HL-60 (cell line): ENCODE results near the gene IL23R.

Source experiments
- DNase-seq, 2 experiments: peaks; one replicate each; pipeline ENCODE4 v3.0.0-alpha.2; 2010 to 2020; ENCODE audit warnings: low read depth in 1 of 2, low spot score in 1 of 2
- H3K27ac ChIP-seq: fragments of 250-450 bp; sonication (Bioruptor Pico); replicated peaks from 2 replicates; pipeline ENCODE4 v1.5.1; 2020; ENCODE audit warnings: mild to moderate bottlenecking, moderate library complexity
- H3K27me3 ChIP-seq: fragments of 250-450 bp; sonication (Bioruptor Pico); 2 replicates; pipeline ENCODE4 v1.5.1; 2021; ENCODE audit warnings: mild to moderate bottlenecking, moderate library complexity; ENCODE audit not compliant: insufficient read depth, poor library complexity, severe bottlenecking
- H3K4me3 ChIP-seq: replicated peaks from 2 replicates; pipeline ENCODE4 v1.5.1; 2011; ENCODE audit warnings: mild to moderate bottlenecking, control low read depth, low read length; ENCODE audit not compliant: insufficient read depth
- GABPA ChIP-seq: IDR thresholded peaks from 2 replicates; pipeline ENCODE4 v1.6.1; 2012; ENCODE audit warnings: low read depth
- POLR2AphosphoS5 ChIP-seq: IDR thresholded peaks from 2 replicates; pipeline ENCODE4 v1.6.1; 2012; ENCODE audit warnings: low read depth
- SPI1 ChIP-seq: IDR thresholded peaks from 2 replicates; pipeline ENCODE4 v1.6.1; 2012; ENCODE audit warnings: low read depth, mild to moderate bottlenecking, borderline replicate concordance
- TF ChIP-seq, protein P1 (sequence below): IDR thresholded peaks from one replicate; pipeline ENCODE4 v1.5.1; 2011; ENCODE audit warnings: low read length, control low read depth, inconsistent platforms; ENCODE audit not compliant: insufficient read depth
- TF ChIP-seq, protein P2 (sequence below): IDR thresholded peaks from 2 replicates; pipeline ENCODE4 v1.6.1; 2012; ENCODE audit warnings: low read depth; ENCODE audit not compliant: insufficient replicate concordance

The IL23R gene

DNA sequence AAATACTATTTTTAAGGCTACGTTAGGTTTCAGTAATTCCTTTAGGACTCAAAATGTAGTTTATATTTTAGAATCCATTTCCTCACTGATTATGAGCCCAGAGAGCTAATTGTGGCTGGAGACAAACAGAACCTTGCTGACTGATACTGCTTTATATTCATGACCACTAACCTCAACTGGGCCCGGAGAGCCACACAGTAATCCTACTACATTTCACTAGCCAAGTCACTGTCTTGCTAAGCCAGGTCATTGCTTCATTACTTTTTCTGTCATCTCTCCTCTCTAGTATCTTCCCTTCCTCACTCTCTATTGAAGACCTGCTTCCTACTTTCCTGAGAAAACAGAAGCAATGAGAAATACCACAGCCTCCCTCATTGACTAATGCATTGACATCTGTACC lies 24.7 kb downstream of the IL23R start:
- no peak for TF ChIP-seq SPI1
- no peak for TF ChIP-seq GABPA
- no peak for TF ChIP-seq POLR2AphosphoS5
- TF ChIP-seq, protein P1, sequence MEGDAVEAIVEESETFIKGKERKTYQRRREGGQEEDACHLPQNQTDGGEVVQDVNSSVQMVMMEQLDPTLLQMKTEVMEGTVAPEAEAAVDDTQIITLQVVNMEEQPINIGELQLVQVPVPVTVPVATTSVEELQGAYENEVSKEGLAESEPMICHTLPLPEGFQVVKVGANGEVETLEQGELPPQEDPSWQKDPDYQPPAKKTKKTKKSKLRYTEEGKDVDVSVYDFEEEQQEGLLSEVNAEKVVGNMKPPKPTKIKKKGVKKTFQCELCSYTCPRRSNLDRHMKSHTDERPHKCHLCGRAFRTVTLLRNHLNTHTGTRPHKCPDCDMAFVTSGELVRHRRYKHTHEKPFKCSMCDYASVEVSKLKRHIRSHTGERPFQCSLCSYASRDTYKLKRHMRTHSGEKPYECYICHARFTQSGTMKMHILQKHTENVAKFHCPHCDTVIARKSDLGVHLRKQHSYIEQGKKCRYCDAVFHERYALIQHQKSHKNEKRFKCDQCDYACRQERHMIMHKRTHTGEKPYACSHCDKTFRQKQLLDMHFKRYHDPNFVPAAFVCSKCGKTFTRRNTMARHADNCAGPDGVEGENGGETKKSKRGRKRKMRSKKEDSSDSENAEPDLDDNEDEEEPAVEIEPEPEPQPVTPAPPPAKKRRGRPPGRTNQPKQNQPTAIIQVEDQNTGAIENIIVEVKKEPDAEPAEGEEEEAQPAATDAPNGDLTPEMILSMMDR, result no peak
- TF ChIP-seq, protein P2, sequence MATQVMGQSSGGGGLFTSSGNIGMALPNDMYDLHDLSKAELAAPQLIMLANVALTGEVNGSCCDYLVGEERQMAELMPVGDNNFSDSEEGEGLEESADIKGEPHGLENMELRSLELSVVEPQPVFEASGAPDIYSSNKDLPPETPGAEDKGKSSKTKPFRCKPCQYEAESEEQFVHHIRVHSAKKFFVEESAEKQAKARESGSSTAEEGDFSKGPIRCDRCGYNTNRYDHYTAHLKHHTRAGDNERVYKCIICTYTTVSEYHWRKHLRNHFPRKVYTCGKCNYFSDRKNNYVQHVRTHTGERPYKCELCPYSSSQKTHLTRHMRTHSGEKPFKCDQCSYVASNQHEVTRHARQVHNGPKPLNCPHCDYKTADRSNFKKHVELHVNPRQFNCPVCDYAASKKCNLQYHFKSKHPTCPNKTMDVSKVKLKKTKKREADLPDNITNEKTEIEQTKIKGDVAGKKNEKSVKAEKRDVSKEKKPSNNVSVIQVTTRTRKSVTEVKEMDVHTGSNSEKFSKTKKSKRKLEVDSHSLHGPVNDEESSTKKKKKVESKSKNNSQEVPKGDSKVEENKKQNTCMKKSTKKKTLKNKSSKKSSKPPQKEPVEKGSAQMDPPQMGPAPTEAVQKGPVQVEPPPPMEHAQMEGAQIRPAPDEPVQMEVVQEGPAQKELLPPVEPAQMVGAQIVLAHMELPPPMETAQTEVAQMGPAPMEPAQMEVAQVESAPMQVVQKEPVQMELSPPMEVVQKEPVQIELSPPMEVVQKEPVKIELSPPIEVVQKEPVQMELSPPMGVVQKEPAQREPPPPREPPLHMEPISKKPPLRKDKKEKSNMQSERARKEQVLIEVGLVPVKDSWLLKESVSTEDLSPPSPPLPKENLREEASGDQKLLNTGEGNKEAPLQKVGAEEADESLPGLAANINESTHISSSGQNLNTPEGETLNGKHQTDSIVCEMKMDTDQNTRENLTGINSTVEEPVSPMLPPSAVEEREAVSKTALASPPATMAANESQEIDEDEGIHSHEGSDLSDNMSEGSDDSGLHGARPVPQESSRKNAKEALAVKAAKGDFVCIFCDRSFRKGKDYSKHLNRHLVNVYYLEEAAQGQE, result no peak
- Histone ChIP-seq H3K27ac (no peak overlapping the region), H3K27me3 (no peaks in the 10 kb centered on the region), H3K4me3 (no peak overlapping the region)
- no peak for DNase-seq

DNA sequence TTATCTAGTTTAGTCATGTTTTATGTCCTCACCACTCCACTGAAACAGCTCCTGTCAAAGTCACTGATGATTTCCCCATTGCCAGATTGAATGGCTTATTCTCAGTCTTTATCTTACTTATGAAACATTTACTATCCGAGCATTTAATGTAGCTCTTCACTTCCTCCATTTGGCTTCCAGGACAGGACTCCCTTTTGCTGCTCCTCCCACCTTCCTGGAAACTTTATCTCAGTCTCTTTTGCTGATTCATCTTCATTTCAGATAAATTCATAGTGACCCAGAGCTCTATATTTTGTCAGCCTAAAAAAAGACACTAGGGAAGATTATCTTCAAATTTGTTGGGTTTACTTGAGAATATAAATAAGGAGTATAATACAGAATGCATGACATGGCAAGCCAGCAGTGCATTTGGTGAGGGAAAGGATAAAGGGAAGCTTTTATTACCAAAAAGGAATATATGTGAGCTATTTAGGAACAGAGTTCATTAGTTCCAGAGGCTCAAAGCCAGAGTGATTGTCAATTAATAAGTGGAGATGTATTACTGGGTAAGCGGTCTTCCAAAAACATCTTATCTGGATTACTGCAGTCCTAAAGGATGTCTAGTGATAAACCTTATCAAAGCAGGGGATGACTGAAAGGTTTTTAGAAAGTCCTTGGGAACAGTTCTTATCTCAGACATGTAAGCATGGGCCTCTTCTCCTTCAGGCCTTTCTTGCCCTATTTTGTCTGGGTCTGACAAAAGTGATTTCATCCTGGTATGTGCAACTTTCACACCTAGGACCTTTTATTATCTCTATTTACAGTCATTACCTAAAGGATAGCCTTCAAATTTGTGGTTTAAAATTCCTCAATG lies 25.6 kb downstream of the IL23R start:
- H3K27ac ChIP-seq, result no peak overlapping the region
- TF ChIP-seq, protein P2, result no peak
- TF ChIP-seq SPI1 (peak; percentile 69; the same call in 1 of the 2 replicates), GABPA (no peak), POLR2AphosphoS5 (no peak)
- TF ChIP-seq, protein P1, result no peak
- no peak overlapping the region for H3K4me3 ChIP-seq
- H3K27me3 ChIP-seq, result no peaks in the 10 kb centered on the region
- DNase-seq, result no peak

DNA sequence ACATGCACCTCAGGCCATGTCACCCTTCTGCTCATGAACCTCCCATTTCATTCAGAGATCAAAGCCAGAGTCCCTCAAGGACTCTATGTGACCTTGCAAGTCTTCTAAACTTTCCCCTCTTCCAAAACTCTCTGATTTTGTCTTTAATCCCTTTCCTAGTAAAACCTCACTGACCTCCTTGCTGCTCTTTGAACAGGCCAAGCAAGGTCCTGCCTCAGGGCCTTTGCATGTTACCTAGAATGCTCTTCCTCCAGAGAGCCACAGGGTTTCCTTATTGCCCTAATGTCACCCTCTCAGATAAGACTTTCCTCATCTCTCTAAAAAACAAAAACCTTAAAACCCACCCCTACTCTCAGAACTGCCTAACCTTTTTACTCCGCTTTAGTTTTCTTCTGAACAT lies 26.6 kb downstream of the IL23R start:
- DNase-seq, result no peak
- Histone ChIP-seq H3K27me3 (no peaks in the 10 kb centered on the region), H3K4me3 (no peak overlapping the region), H3K27ac (no peak overlapping the region)
- TF ChIP-seq GABPA, result no peak
- no peak for TF ChIP-seq SPI1
- TF ChIP-seq POLR2AphosphoS5, result no peak
- TF ChIP-seq, protein P1, result no peak
- TF ChIP-seq, protein P2, result no peak
